NCI-H82 (cell line): ENCODE results near the gene PIGH.
"Not testable (repeated sequence)": the region's sequence is repeated elsewhere in the genome, so short reads cannot be mapped to it uniquely, and the experiment has no call there.

Source experiments
- DNase-seq: peaks from one replicate; lab custom pipeline; 2025; lab: John Stamatoyannopoulos, UW

PIGH gene

DNA sequence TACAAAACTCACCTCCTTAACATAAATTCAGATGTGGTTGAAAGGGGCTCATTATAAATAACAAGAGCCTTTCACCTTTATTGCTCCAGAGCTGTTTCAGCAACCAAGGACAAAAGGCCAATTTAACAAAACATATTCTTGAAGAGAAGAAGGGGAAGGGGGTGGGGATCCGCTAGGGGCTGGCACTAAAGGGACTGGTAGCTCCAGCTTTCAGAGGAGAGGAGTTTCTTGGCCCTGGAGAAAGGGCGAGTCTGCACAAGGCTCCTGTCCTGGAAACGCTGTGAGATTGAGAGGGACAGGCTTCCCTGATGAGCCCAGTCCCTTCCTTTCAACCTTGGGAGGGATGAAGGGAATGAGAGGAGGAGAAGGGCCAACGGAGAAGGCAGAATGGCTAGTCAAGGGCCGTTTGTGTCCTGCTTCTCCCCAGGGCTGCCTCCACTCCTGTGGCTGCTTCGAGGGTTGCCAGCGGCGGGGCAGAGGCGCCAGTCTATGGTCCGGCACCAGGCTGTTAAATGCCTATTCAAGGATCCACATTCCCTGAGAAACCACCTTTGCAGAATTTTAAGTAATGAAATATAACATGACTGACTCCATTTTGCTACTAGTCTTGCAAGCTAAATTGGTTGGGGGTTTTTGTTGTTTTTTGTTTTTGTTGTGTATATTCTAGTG lies 9.7 kb upstream of the PIGH start:
- no peak for DNase-seq

DNA sequence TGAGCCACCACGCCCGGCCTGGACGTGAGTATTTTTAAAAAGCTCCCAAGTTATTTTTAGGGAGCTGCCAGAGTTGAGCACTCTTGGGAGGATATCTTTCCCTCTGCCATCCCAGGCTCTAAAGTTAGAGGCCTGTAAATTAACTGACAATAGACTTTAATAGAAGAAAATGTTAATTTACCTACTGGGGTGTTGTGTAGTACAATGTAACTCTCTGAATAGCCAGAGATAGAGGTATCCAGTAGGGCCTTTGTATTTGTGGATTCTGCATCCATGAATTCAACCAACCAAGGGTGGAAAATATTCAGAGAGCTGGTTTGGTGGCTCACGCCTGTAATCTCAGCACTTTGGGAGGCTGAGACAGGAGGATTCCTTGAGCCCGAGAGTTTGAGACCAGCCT lies 7.6 kb upstream of the PIGH start:
- no peak for DNase-seq

- DNase-seq: no peak
Observed at GRCh38 chr14:67602995-67603545, 3.0 kb upstream of the PIGH start.

- no peak for DNase-seq
Observed at GRCh38 chr14:67602076-67602475, 2.0 kb upstream of the PIGH start.

DNA sequence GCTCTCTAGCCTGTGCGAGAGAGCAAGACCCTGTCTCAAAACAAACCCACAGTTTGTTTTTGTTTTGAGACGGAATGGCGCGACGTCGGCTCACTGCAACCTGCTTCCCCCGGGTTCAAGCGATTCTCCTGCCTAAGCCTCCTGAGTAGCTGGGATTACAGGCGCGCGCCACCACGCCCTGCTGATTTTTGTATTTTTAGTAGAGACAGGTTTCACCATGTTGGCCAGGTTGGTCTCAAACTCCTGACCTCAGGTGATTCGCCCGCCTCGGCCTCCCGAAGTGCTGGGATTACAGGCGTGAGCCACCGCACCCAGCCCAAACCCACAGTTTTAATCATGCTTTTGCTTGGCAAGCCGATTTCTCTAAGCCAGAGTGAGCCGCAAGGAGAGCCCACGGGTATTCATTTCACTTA lies 500 bp upstream of the PIGH start:
- not testable (repeated sequence) for DNase-seq

DNA sequence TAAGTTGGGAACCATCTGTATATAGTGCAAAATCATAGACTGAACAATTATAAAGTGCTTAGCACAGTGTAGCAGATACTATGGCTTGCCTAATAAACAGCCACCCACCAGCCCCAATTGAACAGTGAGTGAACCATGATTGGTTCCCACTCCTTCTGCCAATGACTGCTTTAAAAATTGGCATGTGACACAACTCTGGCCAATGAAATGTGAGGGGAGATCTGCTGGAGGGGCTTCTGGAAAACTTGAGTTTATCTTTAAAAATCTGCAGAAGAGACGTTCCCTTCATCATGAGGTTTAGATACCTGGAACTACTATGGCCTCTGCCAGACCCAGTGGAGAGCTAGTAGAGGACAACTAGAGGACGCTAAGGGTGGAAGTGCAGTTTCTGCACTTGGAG lies 4.7 kb downstream of the PIGH start:
- no peak for DNase-seq

GRCh38 chr14:67593650-67594049 lies 6.4 kb downstream of the PIGH start:
- not testable (repeated sequence) for DNase-seq

- DNase-seq: no peak
Observed at GRCh38 chr14:67589204-67589770, 10.8 kb downstream of the PIGH start.

DNA sequence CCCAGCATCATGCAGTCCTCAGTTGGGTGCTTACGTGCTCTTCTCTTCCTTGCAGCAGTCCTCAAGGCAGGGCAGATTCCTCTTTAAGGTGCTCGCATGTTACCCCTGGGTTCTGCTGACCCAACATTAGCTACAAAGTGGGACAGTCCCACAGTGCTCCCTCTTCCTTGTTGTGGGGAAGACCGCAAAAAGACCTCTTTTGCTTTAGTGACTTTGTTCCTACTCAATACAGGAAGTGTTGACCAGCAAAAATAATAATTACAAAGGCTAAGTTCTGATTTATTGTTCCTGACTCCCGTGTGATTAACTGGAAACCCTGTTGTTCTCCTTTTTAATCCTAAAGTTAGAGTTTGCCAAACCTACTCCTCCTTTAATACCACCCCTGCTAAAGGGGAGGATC lies 13.7 kb downstream of the PIGH start:
- no peak for DNase-seq

GRCh38 chr14:67584978-67585377 lies 15.1 kb downstream of the PIGH start:
- no peak for DNase-seq

DNA sequence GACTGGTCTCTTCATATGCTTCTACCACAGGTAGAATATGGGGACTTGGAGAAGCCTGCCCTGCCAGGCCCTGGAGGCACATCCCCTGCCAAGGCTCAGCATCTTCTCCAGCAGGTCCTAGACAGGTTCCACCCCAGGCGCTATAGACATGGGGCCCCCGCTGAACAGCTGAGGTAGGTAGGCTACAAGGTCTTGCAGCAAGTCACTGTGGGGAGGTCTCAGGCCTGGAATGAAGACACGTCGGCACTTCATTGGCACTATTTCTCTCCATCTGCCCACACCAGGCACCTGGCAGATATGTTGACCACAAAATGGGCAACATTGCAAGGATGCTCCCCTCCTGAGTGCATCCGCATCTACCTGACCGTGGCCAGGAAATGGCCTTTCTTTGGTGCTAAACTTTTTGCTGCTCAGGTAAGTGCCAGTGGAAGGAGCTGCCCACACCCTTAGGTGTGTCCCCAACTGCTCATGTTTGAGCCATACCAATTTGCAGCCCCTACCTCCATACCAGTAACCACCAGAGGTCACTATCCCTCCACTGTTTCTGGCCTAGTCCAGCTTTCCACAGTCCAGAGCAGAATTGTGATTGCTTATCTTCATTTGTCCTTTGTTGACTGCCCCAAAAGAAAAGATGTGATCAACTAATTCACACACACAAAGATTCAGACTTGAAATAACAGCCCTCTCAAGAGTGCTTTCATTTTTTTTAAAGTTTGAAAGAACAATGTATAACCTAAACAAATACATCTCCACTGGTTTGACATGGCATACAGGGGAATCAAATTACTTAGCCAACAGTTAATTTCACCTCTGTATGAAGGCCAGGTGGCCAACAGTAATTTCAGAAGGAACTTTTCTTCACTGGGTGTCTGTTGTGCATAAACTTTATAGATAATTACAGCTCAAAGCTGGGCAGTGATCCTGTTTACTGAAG lies 16.1 kb downstream of the PIGH start:
- DNase-seq: peak; percentile 65

DNA sequence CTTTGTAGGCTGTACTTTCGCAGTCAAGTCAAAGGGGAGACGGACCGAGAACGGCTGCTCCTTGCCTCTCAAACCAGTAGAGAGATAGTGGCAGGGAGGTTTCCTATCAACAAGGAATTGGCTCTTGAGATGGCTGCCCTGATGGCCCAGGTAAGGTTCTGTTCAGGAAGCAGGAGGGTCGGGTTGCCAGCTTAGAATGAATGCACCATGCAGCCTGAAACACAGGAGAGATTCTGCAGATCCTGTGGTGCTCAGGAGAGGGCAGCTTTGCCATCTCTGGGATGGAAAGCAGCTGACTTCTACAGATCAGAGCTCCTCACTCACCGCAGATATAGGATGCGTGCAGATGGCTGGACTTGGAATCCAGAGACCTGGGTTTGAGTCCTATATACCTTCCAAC lies 18.0 kb downstream of the PIGH start:
- DNase-seq: no peak

DNA sequence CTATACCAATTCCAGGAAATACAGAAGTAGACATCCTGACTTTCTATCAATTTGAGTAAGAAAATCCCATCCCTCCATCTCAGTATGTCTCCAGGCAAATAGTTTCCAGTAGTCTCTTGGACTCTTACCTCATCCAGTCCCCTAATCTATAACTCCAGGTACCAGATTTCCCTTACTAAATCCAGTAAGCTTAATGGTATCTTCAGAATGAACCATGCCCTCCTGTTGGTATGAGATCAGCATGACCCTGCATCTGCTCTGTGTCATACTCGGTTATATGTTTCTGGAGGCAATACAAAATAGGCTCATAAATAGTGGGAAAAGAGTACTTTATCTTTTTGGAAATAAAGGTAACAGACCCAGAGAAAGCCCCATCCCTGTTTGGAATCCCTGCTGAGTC lies 18.4 kb downstream of the PIGH start:
- DNase-seq: no peak

DNA sequence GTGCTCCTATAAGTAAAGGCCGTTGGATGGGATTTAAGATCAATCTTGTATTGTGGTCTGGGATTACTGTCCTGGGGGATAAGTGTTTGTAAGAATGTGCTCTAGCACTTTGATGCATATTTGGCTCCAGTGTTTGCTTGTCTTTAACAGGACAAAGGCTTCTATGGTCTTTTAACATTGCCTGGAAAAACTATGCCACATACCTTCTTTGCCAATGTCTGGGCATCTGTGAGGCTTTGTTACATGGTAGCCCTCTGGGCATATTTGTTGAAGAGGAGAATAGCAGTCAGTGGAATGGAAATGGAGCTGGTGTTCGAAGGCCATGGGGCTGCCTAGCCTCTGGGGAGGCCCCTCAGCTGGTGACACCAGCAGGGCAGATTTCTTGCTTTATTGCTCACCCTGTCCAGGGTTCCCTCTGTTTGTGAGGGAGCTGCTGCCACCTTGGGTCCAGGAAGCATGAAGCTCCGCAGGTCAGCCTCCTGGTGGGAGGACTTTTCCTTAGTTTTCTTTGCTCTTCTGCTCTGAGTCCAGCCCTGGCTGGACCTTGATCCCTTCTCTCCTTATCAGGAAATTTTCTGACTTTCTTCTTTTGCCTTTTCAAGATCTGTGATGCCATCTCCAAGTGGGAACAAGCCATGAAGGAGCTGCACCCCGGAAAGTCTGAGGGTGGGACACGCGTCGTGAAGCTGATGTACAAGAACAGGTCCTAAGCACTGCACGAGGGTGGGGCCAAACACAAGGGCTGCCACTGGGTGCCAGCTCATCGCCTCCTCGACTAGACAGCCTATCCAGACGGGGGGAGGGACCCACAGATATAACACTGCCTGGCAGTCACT lies 19.5 kb downstream of the PIGH start:
- DNase-seq: peak; percentile 7

DNA sequence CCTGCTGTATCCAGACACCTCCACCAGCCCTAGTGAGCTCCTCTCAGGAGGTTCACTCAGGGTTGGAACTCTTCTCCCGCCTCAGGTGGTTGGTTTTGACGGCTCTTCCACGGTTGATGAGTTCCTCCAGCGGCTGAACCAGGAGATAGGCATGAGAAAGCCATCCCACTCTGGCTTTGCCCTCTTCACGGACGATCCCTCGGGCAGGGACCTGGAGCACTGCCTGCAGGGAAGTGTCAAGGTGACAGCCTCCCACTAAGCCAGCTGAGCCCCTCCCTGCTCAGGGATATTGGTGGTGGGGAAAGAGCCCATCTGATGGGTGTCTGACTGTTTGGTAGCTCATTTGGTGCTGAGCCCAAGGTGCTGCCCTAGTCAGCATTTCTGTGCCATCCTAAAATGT lies 20.4 kb downstream of the PIGH start:
- DNase-seq: no peak

GRCh38 chr14:67579040-67579439 lies 21.0 kb downstream of the PIGH start:
- DNase-seq: no peak

DNA sequence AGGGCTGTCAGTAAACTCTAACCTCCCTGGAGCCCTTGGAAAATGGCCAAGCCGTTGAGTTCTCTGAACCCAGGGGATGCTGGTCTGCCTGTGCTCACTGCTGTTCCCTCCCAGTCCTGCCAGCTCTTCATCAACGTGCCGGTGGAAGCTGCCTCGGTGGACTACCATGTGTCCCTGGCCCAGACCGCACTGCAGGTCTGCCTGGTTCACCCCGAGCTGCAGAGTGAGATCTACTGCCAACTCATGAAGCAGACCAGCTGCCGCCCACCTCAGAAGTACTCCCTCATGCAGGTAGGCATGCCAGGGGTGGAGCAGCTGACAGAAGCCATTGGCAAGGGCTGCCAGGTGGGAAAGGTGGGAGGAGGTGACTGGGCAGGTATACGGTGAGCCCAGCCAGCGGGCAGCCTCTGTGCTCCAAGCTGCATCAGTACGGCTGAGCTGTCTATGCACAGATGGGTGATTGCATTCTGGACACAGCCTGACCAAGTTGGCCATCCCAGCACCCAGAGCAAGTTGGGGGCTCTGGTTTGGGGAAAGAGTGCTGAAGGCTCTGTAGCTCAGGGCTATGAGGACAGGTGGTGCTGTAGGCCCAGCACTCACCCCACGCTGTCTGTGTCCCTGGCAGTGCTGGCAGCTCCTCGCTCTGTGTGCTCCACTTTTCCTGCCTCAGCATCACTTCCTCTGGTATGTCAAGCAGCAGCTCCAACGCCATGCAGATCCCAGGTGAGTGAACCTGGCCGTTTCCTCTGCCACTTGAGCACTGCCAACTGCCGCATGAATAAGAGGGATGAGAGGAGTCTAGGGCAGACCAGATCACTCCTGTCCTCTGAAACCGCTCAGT lies 21.9 kb downstream of the PIGH start:
- no peak for DNase-seq

- no peak for DNase-seq
Observed at GRCh38 chr14:67577181-67577808, 22.8 kb downstream of the PIGH start.

- no peak for DNase-seq
Observed at GRCh38 chr14:67576216-67576955, 23.7 kb downstream of the PIGH start.

GRCh38 chr14:67575684-67576083 lies 24.4 kb downstream of the PIGH start:
- no peak for DNase-seq
